ENCODE data around the gene RTN4IP1.

Gene RTN4IP1

GRCh38 chr6:106536357-106536756 is 92.9 kb downstream of the RTN4IP1 start:
- H2AFZ ChIP-seq (ENCODE audit: low read depth, low read length, severe bottlenecking): no peak overlapping the region
- no peak for TF ChIP-seq CTCF (IDR thresholded peaks at IDR 0.05; ENCODE audit: insufficient read depth, low read length, poor library complexity, severe bottlenecking)
- no peak for TF ChIP-seq EZH2phosphoT487 (conservative IDR thresholded peaks at IDR 0.05; ENCODE audit: low read length)
- no peak overlapping the region for H3K4me2 ChIP-seq (ENCODE audit: low read depth, low read length, poor library complexity, severe bottlenecking)
- H3K4me3 ChIP-seq (ENCODE audit: insufficient read depth, low read length, poor library complexity, severe bottlenecking): no peak overlapping the region
- H3K27ac ChIP-seq (ENCODE audit: low read depth, low read length): no peak overlapping the region
- no peaks in the 10 kb centered on the region for H4K20me1 ChIP-seq (ENCODE audit: low read depth, low read length)
- peaks cover 47% of the 10 kb centered on the region for H3K36me3 ChIP-seq (ENCODE audit: low read length)
- no peak overlapping the region for H3K9ac ChIP-seq (ENCODE audit: low read length)
- H3K27me3 ChIP-seq (ENCODE audit: low read length): no peaks in the 10 kb centered on the region
- H3K9me2 ChIP-seq (replicated peaks; ENCODE audit: insufficient read depth, low read length): no peaks in the 10 kb centered on the region
- peaks cover 5% of the 10 kb centered on the region; the same call in 1 of the 2 replicates for H3K79me2 ChIP-seq (ENCODE audit: insufficient read depth, low read length)
- H3K9me3 ChIP-seq (ENCODE audit: insufficient read depth, low read length): no peaks in the 10 kb centered on the region
- H3F3A ChIP-seq (ENCODE audit: insufficient read depth): peaks cover 4% of the 10 kb centered on the region; the same call in 1 of the 2 replicates

- Histone ChIP-seq H3F3A (ENCODE audit: insufficient read depth) (peaks cover 4% of the 10 kb centered on the region; the same call in 1 of the 2 replicates), H3K27me3 (ENCODE audit: low read length) (no peaks in the 10 kb centered on the region), H3K9me2 (replicated peaks; ENCODE audit: insufficient read depth, low read length) (no peaks in the 10 kb centered on the region), H3K9ac (ENCODE audit: low read length) (no peak overlapping the region), H2AFZ (ENCODE audit: low read depth, low read length, severe bottlenecking) (no peak overlapping the region), H3K27ac (ENCODE audit: low read depth, low read length) (no peak overlapping the region), H3K9me3 (ENCODE audit: insufficient read depth, low read length) (no peaks in the 10 kb centered on the region), H3K79me2 (ENCODE audit: insufficient read depth, low read length) (peaks cover 5% of the 10 kb centered on the region; the same call in 1 of the 2 replicates), H3K4me2 (ENCODE audit: low read depth, low read length, poor library complexity, severe bottlenecking) (no peak overlapping the region), H4K20me1 (ENCODE audit: low read depth, low read length) (no peaks in the 10 kb centered on the region), H3K4me3 (ENCODE audit: insufficient read depth, low read length, poor library complexity, severe bottlenecking) (no peak overlapping the region), H3K36me3 (ENCODE audit: low read length) (peaks cover 54% of the 10 kb centered on the region)
- TF ChIP-seq CTCF (IDR thresholded peaks at IDR 0.05; ENCODE audit: insufficient read depth, low read length, poor library complexity, severe bottlenecking) (no peak), EZH2phosphoT487 (conservative IDR thresholded peaks at IDR 0.05; ENCODE audit: low read length) (no peak)
Measured at GRCh38 chr6:106535012-106535411, 94.3 kb downstream of the RTN4IP1 start.

- Histone ChIP-seq H3K79me2 (ENCODE audit: insufficient read depth, low read length) (peaks cover 5% of the 10 kb centered on the region; the same call in 1 of the 2 replicates), H3K36me3 (ENCODE audit: low read length) (peaks cover 59% of the 10 kb centered on the region), H3K27me3 (ENCODE audit: low read length) (no peaks in the 10 kb centered on the region), H3F3A (ENCODE audit: insufficient read depth) (peaks cover 4% of the 10 kb centered on the region; the same call in 1 of the 2 replicates), H2AFZ (ENCODE audit: low read depth, low read length, severe bottlenecking) (no peak overlapping the region), H3K4me3 (ENCODE audit: insufficient read depth, low read length, poor library complexity, severe bottlenecking) (no peak overlapping the region), H4K20me1 (ENCODE audit: low read depth, low read length) (no peaks in the 10 kb centered on the region), H3K4me2 (ENCODE audit: low read depth, low read length, poor library complexity, severe bottlenecking) (no peak overlapping the region), H3K9ac (ENCODE audit: low read length) (no peak overlapping the region), H3K27ac (ENCODE audit: low read depth, low read length) (no peak overlapping the region), H3K9me2 (replicated peaks; ENCODE audit: insufficient read depth, low read length) (no peaks in the 10 kb centered on the region), H3K9me3 (ENCODE audit: insufficient read depth, low read length) (no peaks in the 10 kb centered on the region)
- TF ChIP-seq CTCF (IDR thresholded peaks at IDR 0.05; ENCODE audit: insufficient read depth, low read length, poor library complexity, severe bottlenecking) (no peak), EZH2phosphoT487 (conservative IDR thresholded peaks at IDR 0.05; ENCODE audit: low read length) (no peak)
Measured at GRCh38 chr6:106534564-106534982, 94.7 kb downstream of the RTN4IP1 start.

Measured in SU-DHL-6 (cell line).